OCI-LY1 (cell line): Measurements from ENCODE around the gene DNAAF8.

Source experiments
- EZH2 ChIP-seq: fragments of 200-600 bp; sonication (generic), shearing (Covaris generic); IDR thresholded peaks from 2 replicates; pipeline ENCODE4 v1.8.0; 2017; ENCODE audit warnings: borderline replicate concordance, mixed run types, mild to moderate bottlenecking, antibody characterized with exemption, low read length, moderate library complexity, mixed read lengths
- TF ChIP-seq, protein P1 (sequence below): fragments of 200-600 bp; sonication (generic), shearing (Covaris generic); IDR thresholded peaks from 2 replicates; pipeline ENCODE4 v1.5.1; 2017; ENCODE audit warnings: mild to moderate bottlenecking, antibody characterized with exemption, low read length, moderate library complexity, mixed read lengths

DNA sequence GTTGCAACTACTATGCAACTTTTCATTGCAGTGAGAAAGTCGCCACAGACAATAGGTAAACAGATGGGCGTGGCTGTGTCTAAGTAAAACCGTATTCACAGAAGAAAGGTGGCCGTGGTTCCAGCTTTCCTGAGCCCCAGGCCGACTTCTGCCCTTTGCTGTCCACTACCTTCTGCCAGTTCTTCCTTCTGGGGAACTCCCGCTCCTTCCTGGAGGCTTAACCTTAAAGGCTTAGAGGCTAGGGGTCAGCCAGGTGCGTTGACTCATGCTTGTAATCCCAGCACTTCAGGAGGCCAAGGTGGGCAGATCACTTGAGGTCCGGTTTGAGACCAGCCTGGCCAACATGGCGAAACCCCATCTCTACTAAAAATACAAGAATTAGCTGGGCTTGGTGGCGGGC, 55.9 kb downstream of the DNAAF8 start:
- TF ChIP-seq, protein P1, sequence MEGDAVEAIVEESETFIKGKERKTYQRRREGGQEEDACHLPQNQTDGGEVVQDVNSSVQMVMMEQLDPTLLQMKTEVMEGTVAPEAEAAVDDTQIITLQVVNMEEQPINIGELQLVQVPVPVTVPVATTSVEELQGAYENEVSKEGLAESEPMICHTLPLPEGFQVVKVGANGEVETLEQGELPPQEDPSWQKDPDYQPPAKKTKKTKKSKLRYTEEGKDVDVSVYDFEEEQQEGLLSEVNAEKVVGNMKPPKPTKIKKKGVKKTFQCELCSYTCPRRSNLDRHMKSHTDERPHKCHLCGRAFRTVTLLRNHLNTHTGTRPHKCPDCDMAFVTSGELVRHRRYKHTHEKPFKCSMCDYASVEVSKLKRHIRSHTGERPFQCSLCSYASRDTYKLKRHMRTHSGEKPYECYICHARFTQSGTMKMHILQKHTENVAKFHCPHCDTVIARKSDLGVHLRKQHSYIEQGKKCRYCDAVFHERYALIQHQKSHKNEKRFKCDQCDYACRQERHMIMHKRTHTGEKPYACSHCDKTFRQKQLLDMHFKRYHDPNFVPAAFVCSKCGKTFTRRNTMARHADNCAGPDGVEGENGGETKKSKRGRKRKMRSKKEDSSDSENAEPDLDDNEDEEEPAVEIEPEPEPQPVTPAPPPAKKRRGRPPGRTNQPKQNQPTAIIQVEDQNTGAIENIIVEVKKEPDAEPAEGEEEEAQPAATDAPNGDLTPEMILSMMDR: no peak
- TF ChIP-seq EZH2: no peak
